Spleen (tissue), 11 donors: ENCODE results near the gene LHFPL3. TPM values are rescaled to one million over a fixed set of nuclear protein-coding genes. Genes with fewer than 3 reads are reported as not detected.

ENCODE experiments used
- DNase-seq: peaks from one replicate; pipeline ENCODE4 v3.0.0-alpha.2; 2020
- H3K27ac ChIP-seq, 8 donors: fragments of 200-600 bp; sonication (generic) in 7 of 8; 1 replicate in 4 of 8; 2 replicates in 4 of 8; pipeline versions ENCODE4 v1.5.0 to v1.8.0; 2016 to 2021; ENCODE audit warnings: inconsistent platforms in 4 of 8, mild to moderate bottlenecking in 4 of 8, moderate library complexity in 1 of 8
- H3K27me3 ChIP-seq, 7 donors: fragments of 200-600 bp; sonication (generic) in 6 of 7; replicated peaks in 1 of 7; 1 replicate in 4 of 7; 2 replicates in 3 of 7; pipeline versions ENCODE4 v1.5.0 to v1.8.0; 2016 to 2021; ENCODE audit warnings: inconsistent platforms in 3 of 7, mild to moderate bottlenecking in 1 of 7
- H3K36me3 ChIP-seq, 6 donors: fragments of 200-600 bp; sonication (generic) in 5 of 6; 1 replicate in 4 of 6; 2 replicates in 2 of 6; pipeline versions ENCODE4 v1.5.0 to v1.8.0; 2016 to 2021; ENCODE audit warnings: inconsistent platforms in 2 of 6
- H3K4me1 ChIP-seq, 6 donors: fragments of 200-600 bp; sonication (generic) in 5 of 6; 1 replicate in 3 of 6; 2 replicates in 3 of 6; pipeline versions ENCODE4 v1.5.0 to v1.8.0; 2016 to 2021; ENCODE audit warnings: inconsistent platforms in 3 of 6
- H3K4me3 ChIP-seq, 8 donors: fragments of 200-600 bp; sonication (generic) in 7 of 8; 1 replicate in 4 of 8; 2 replicates in 4 of 8; pipeline versions ENCODE4 v1.5.0 to v1.8.0; 2016 to 2021; ENCODE audit warnings: inconsistent platforms in 4 of 8, mild to moderate bottlenecking in 4 of 8, moderate library complexity in 2 of 8
- H3K9me3 ChIP-seq, 8 donors: fragments of 200-600 bp; sonication (generic) in 7 of 8; 1 replicate in 4 of 8; 2 replicates in 4 of 8; pipeline versions ENCODE4 v1.5.0 to v1.8.0; 2016 to 2021; ENCODE audit warnings: inconsistent platforms in 4 of 8
- POLR2A ChIP-seq, 3 donors: fragments of 450-650 bp; IDR thresholded peaks; one replicate each; pipeline ENCODE4 v1.5.1; 2017; ENCODE audit warnings: antibody characterized with exemption in 3 of 3, mild to moderate bottlenecking in 1 of 3
- POLR2AphosphoS5 ChIP-seq, 3 donors: sonication (generic); formaldehyde crosslinking; IDR thresholded peaks; one replicate each; pipeline ENCODE4 v1.5.1; 2017; ENCODE audit warnings: antibody characterized with exemption in 3 of 3
- WGBS, 5 donors: extraction: QIAGEN DNeasy Blood & Tissue Kit in 3 of 5; methylation state at CpG; one replicate each; pipeline versions ENCODE4 v1.1.5 to v1.1.7; 2013 to 2018; 5-methylcytosine and 5-hydroxymethylcytosine counted together
- intact Hi-C: fragments of 100-400 bp; cut with DNase I; formaldehyde crosslinking; loops from one replicate; pipeline ENCODE4 v1.15.0; 2023; ENCODE audit warnings: low total_unique reads
- polyA plus RNA-seq, 3 donors: library from polyadenylated mRNA; stranded (reverse); fragments of 200-250 nt; gene quantifications; one replicate each; pipeline ENCODE4 v1.2.1, GENCODE V29; 2013
- total RNA-seq, 7 donors: library from RNA; depleted of rRNA in 3 of 7; stranded (reverse); fragments of >200 nt in 3 of 7; fragmentation: NEBNext Ultra II Directional in 4 of 7; extraction: Animal tissue kit (Norgen Biotek cat#: 25700) in 4 of 7; gene quantifications; one replicate each; pipeline versions ENCODE4 v1.1.0 to v1.2.1, GENCODE V29; 2016 to 2021
- TF ChIP-seq, protein P1 (sequence below), 11 experiments: fragments of 200-600 bp in 7 of 11; fragments of 450-650 bp in 4 of 11; sonication (generic) in 4 of 11; IDR thresholded peaks in 8 of 11; conservative IDR thresholded peaks in 3 of 11; 1 replicate in 7 of 11; 2 replicates in 4 of 11; pipeline versions ENCODE4 v1.4.0 to v1.8.0; 2016 to 2021; ENCODE audit warnings: antibody characterized with exemption in 11 of 11, inconsistent platforms in 4 of 11, mild to moderate bottlenecking in 1 of 11
- donor health status: healthy with polysubstance abuse.
- donor health status: DM: no; HTN: no; CAD: no; lungs with moderate emphysema.
- donor health status: DM: no; HTN: no; CAD: no.
- donor health status: Bipolar disorder and iron deficiency.
- donor health status: healthy.
- donor health status: DM: no; HTN: no; CAD: no.
- donor health status: DM: yes; HTN: yes; CAD: no.

Gene LHFPL3
- total and polyA plus RNA-seq, 10 donors, result 0.07 to 1.0 (median 0.20) TPM; not detected in 3

DNA sequence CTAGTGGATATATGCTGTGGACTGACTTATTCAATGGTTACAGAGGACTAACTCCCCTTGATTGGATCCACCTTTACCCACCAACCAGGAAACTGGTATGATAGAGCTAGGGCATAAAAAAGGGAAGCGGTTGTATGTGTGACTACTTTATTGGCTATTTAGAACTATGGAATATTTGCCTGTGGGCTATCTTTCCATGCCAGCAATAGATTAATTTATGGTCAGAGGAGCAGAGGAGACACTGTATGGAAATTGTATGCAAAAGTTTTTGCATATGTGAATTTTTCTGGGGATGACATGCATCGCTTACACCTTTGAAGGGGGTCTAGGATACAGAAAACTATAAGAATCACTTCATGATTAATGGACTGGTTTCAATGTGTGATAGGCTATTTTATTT, 105.7 kb downstream of the LHFPL3 start:
- 91 to 97% (median 93%) methylated on average over 2 of the region's 2 CpGs for WGBS, 5 donors
- no peaks in the 10 kb centered on the region for H3K27me3 ChIP-seq
- TF ChIP-seq, protein P1, sequence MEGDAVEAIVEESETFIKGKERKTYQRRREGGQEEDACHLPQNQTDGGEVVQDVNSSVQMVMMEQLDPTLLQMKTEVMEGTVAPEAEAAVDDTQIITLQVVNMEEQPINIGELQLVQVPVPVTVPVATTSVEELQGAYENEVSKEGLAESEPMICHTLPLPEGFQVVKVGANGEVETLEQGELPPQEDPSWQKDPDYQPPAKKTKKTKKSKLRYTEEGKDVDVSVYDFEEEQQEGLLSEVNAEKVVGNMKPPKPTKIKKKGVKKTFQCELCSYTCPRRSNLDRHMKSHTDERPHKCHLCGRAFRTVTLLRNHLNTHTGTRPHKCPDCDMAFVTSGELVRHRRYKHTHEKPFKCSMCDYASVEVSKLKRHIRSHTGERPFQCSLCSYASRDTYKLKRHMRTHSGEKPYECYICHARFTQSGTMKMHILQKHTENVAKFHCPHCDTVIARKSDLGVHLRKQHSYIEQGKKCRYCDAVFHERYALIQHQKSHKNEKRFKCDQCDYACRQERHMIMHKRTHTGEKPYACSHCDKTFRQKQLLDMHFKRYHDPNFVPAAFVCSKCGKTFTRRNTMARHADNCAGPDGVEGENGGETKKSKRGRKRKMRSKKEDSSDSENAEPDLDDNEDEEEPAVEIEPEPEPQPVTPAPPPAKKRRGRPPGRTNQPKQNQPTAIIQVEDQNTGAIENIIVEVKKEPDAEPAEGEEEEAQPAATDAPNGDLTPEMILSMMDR (IDR thresholded peaks at IDR 0.05 in 8 of 11, conservative IDR thresholded peaks at IDR 0.05 in 3 of 11), result no peak
- TF ChIP-seq POLR2AphosphoS5 (IDR thresholded peaks at IDR 0.05) (no peak), POLR2A (IDR thresholded peaks at IDR 0.05) (no peak)
- intact Hi-C loops, result no loop called here
- H3K36me3 ChIP-seq, result no peaks in the 10 kb centered on the region
- no peak for DNase-seq
- H3K27ac ChIP-seq, result no peak overlapping the region
- no peaks in the 10 kb centered on the region for H3K9me3 ChIP-seq
- no peak overlapping the region for H3K4me3 ChIP-seq
- no peaks in the 10 kb centered on the region for H3K4me1 ChIP-seq

DNA sequence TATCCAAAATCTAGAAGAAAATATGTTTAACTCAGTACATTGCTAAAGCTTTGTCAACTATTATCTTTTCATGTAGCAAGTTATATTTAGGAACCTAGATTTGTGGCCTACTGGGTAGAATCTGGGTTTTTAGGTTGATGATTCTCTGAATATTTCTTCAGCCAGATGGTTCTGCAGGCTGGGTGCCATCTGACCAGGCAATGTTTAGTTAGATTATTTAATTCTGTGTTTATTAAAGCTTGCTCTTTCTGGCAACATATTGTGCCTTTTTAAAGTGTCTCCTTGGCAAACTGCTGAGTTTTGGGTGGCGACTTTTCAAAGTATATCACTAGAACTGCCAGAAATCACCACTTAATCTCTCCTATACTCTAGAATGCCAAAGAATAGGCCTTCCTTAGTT, 114.1 kb downstream of the LHFPL3 start:
- Histone ChIP-seq H3K4me3 (no peak overlapping the region), H3K27me3 (no peaks in the 10 kb centered on the region), H3K27ac (no peak overlapping the region), H3K9me3 (no peaks in the 10 kb centered on the region), H3K4me1 (no peaks in the 10 kb centered on the region), H3K36me3 (no peaks in the 10 kb centered on the region)
- no peak for DNase-seq
- intact Hi-C loops, result no loop called here
- TF ChIP-seq POLR2AphosphoS5 (IDR thresholded peaks at IDR 0.05) (no peak), POLR2A (IDR thresholded peaks at IDR 0.05) (no peak)
- TF ChIP-seq, protein P1 (IDR thresholded peaks at IDR 0.05 in 8 of 11, conservative IDR thresholded peaks at IDR 0.05 in 3 of 11), result no peak
- WGBS, 5 donors, result 62 to 85% (median 65%) methylated on average over 1 of the region's 1 CpG

DNA sequence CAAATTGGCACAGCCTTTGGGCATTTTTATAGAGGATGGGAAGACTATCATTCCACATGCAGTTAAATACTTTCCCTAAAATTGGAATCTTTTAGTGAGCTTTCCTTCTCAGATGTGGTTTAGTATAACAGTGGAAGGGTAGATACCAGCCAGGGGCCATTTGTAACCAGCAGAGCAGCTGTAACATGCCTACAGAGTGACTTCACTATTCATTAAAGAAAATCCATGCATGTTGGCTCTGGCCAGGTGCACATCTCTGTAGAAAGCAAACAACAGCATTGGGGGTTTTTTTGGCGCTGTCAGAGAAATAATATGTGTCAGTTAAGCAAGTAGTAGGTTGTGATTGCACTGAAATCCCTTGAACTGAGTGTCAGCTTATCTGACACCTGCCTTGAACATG, 115.6 kb downstream of the LHFPL3 start:
- Histone ChIP-seq H3K36me3 (no peaks in the 10 kb centered on the region), H3K4me3 (no peak overlapping the region), H3K9me3 (no peaks in the 10 kb centered on the region), H3K27me3 (no peaks in the 10 kb centered on the region), H3K27ac (no peak overlapping the region), H3K4me1 (no peaks in the 10 kb centered on the region)
- intact Hi-C loops, result no loop called here
- no peak for DNase-seq
- WGBS, 5 donors, result 63 to 92% (median 88%) methylated on average over 1 of the region's 1 CpG
- TF ChIP-seq, protein P1 (IDR thresholded peaks at IDR 0.05 in 8 of 11, conservative IDR thresholded peaks at IDR 0.05 in 3 of 11), result no peak
- no peak for TF ChIP-seq POLR2AphosphoS5 (IDR thresholded peaks at IDR 0.05)
- TF ChIP-seq POLR2A (IDR thresholded peaks at IDR 0.05), result no peak

DNA sequence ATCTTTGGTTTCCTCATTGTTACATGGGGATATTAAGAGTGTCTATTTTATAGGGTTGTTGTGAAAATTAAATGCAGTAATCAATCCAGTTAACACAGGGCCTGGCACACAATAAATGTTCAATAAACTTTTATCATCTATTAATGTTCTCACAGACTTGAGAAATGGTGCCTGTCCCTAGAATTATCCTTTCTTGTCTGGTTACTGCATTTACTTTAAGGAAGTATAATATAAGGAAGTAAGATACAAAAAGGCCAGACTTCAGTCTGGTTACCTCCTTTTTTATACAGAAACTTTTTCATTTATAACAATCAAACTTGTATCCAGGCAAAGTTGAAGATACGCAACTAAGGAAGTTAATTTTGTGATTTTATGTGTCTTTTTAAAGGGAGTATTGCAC, 117.0 kb downstream of the LHFPL3 start:
- no peaks in the 10 kb centered on the region for H3K4me1 ChIP-seq
- intact Hi-C loops, result no loop called here
- H3K27me3 ChIP-seq, result no peaks in the 10 kb centered on the region
- 64 to 80% (median 71%) methylated on average over 1 of the region's 1 CpG for WGBS, 5 donors
- H3K9me3 ChIP-seq, result no peaks in the 10 kb centered on the region
- H3K4me3 ChIP-seq, result no peak overlapping the region
- H3K27ac ChIP-seq, result no peak overlapping the region
- no peak for DNase-seq
- H3K36me3 ChIP-seq, result no peaks in the 10 kb centered on the region
- TF ChIP-seq, protein P1 (IDR thresholded peaks at IDR 0.05 in 8 of 11, conservative IDR thresholded peaks at IDR 0.05 in 3 of 11), result no peak
- TF ChIP-seq POLR2A (IDR thresholded peaks at IDR 0.05) (no peak), POLR2AphosphoS5 (IDR thresholded peaks at IDR 0.05) (no peak)
